ENCODE measurements around the gene MICAL3. TPM values are rescaled to one million over a fixed set of nuclear protein-coding genes. Genes with fewer than 3 reads are reported as not detected.

The MICAL3 gene
- total RNA-seq, 1 donor from 2014 or later: 33.6 TPM

DNA sequence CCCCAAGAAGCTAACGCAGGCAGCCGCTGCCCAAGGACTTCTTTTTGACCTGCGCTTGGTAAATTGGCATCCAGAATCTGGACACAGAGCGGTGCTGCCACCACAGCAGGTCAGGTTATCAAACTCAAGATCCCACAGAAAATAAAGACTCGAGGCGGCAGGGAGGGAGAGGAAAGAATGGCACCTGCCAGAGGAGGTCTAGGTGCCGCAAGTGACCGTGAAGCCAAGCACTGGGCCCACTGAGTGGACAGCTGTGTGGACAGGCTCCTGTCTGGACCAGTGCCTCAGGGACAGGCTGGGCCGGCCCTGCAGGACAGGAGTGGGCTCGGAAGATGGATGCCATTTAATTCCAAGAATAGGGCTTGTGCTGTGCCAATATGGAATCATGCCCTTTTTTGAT, 277.4 kb downstream of the MICAL3 start:
- H3K27ac ChIP-seq: no peak overlapping the region
- H3K9ac ChIP-seq: no peak overlapping the region
- H3K79me2 ChIP-seq (ENCODE audit: low read depth): no peaks in the 10 kb centered on the region
- no peak overlapping the region for H3K4me3 ChIP-seq
- TF ChIP-seq EZH2phosphoT487 (IDR thresholded peaks at IDR 0.05) (no peak), EZH2 (IDR thresholded peaks at IDR 0.05) (no peak)
- TF ChIP-seq, protein P1, sequence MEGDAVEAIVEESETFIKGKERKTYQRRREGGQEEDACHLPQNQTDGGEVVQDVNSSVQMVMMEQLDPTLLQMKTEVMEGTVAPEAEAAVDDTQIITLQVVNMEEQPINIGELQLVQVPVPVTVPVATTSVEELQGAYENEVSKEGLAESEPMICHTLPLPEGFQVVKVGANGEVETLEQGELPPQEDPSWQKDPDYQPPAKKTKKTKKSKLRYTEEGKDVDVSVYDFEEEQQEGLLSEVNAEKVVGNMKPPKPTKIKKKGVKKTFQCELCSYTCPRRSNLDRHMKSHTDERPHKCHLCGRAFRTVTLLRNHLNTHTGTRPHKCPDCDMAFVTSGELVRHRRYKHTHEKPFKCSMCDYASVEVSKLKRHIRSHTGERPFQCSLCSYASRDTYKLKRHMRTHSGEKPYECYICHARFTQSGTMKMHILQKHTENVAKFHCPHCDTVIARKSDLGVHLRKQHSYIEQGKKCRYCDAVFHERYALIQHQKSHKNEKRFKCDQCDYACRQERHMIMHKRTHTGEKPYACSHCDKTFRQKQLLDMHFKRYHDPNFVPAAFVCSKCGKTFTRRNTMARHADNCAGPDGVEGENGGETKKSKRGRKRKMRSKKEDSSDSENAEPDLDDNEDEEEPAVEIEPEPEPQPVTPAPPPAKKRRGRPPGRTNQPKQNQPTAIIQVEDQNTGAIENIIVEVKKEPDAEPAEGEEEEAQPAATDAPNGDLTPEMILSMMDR (IDR thresholded peaks at IDR 0.05): no peak
- H3K36me3 Mint-ChIP-seq: no peaks in the 10 kb centered on the region
- peaks cover 2% of the 10 kb centered on the region for H3K27me3 Mint-ChIP-seq (ENCODE audit: insufficient read depth, low read depth)
- no peak overlapping the region for H2AFZ ChIP-seq (replicated peaks)
- no peaks in the 10 kb centered on the region for H3K36me3 ChIP-seq
- H3K4me1 Mint-ChIP-seq: peaks cover 4% of the 10 kb centered on the region
- H3F3A ChIP-seq (ENCODE audit: low read depth): peaks cover 10% of the 10 kb centered on the region
- H3K27ac Mint-ChIP-seq: no peak overlapping the region
- peaks cover 6% of the 10 kb centered on the region for H4K20me1 ChIP-seq (ENCODE audit: low read depth)
- H3K4me2 ChIP-seq: no peak overlapping the region
- no peaks in the 10 kb centered on the region for H3K9me3 Mint-ChIP-seq
- H3K4me1 ChIP-seq: peaks cover 11% of the 10 kb centered on the region
- no peaks in the 10 kb centered on the region for H3K9me3 ChIP-seq (ENCODE audit: low read depth)
- H3K27me3 ChIP-seq: no peaks in the 10 kb centered on the region
- DNase-seq (ENCODE audit: low spot score): no peak
- H3K4me3 Mint-ChIP-seq: no peak overlapping the region

DNA sequence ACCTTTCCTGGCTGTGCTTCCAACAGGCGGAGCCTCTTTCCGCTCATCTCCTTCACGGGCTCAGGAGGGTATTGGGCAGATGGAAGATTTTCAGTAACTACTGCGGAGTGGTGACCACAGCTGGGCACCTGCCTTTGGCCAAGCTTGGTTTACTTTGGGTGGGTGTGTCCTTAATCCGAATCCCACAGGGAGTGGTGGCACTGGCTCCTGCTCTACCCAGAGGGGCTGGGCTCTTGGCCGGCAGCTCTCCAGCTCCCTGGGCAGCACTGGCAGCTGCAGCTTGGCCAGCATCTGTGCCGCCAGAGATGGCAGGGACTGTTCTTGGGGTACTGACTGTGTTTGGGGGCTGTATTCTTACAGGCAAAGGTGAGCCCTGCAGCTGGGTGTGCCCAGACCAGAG, 279.9 kb downstream of the MICAL3 start:
- Mint-ChIP-seq H3K9me3 (no peaks in the 10 kb centered on the region), H3K36me3 (no peaks in the 10 kb centered on the region)

DNA sequence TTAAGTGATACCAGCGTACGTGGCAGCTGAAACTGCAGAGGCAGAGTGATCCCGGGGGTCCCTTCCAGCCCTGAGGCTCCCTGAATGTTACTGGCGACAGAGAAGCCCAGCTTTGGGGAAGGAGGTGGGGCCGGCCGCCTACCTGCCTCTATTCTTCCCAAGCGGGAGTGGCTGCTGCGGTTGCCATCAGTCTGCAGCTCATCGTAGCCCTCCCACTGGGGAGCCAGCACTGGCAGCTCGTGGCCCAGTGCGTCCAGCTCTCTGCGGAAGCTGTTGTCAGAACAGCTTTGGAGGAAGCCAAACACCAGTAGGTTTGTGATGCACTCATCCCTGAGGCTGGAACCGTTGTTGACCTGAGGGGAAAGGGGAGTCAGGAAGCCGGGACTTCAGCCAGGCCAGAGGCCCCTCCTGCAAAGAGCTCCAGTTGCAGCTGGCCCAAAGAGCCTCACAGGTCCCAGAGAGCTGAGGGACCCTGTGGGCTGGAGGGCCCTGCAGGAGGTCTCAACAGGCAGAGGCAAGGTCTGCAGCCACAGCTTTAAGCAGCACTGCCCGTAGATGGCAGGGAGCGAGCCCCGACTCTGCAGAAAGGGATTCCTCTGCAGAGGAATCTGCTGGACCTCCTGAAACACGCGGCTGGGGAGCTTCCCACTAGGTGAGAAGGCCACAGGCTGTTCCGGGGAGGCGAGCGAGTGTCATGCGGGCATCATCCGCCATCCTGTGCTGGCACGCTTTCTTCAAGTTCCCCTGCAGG, 280.5 kb downstream of the MICAL3 start:
- H3K9ac ChIP-seq: no peak overlapping the region
- no peaks in the 10 kb centered on the region for H3K9me3 ChIP-seq (ENCODE audit: low read depth)
- H3K4me1 Mint-ChIP-seq: peaks cover 2% of the 10 kb centered on the region
- H3K4me2 ChIP-seq: peak overlapping the region; percentile 13
- no peak overlapping the region for H3K27ac Mint-ChIP-seq
- no peak overlapping the region for H2AFZ ChIP-seq (replicated peaks)
- H3K27me3 Mint-ChIP-seq (ENCODE audit: insufficient read depth, low read depth): no peaks in the 10 kb centered on the region
- peaks cover 6% of the 10 kb centered on the region for H4K20me1 ChIP-seq (ENCODE audit: low read depth)
- no peaks in the 10 kb centered on the region for H3K36me3 ChIP-seq
- H3K9me3 Mint-ChIP-seq: no peaks in the 10 kb centered on the region
- DNase-seq (ENCODE audit: low spot score): peak; percentile 33
- no peaks in the 10 kb centered on the region for H3K79me2 ChIP-seq (ENCODE audit: low read depth)
- H3K27ac ChIP-seq: no peak overlapping the region
- no peak overlapping the region for H3K4me3 Mint-ChIP-seq
- H3K4me3 ChIP-seq: no peak overlapping the region
- no peaks in the 10 kb centered on the region for H3K27me3 ChIP-seq
- H3F3A ChIP-seq (ENCODE audit: low read depth): peaks cover 5% of the 10 kb centered on the region
- no peaks in the 10 kb centered on the region for H3K36me3 Mint-ChIP-seq
- H3K4me1 ChIP-seq: peaks cover 11% of the 10 kb centered on the region
- no peak for TF ChIP-seq EZH2 (IDR thresholded peaks at IDR 0.05)
- TF ChIP-seq, protein P1 (IDR thresholded peaks at IDR 0.05): no peak
- no peak for TF ChIP-seq EZH2phosphoT487 (IDR thresholded peaks at IDR 0.05)

More for the DNA sequence above, 279.9 kb downstream of the MICAL3 start:
- no peak overlapping the region for H3K4me3 ChIP-seq
- Mint-ChIP-seq H3K27ac (no peak overlapping the region), H3K27me3 (ENCODE audit: insufficient read depth, low read depth) (no peaks in the 10 kb centered on the region), H3K4me3 (no peak overlapping the region), H3K4me1 (peaks cover 2% of the 10 kb centered on the region)
- no peaks in the 10 kb centered on the region for H3K9me3 ChIP-seq (ENCODE audit: low read depth)
- no peaks in the 10 kb centered on the region for H3K79me2 ChIP-seq (ENCODE audit: low read depth)
- TF ChIP-seq EZH2phosphoT487 (IDR thresholded peaks at IDR 0.05): no peak
- TF ChIP-seq, protein P1 (IDR thresholded peaks at IDR 0.05): no peak
- no peak for TF ChIP-seq EZH2 (IDR thresholded peaks at IDR 0.05)
- DNase-seq (ENCODE audit: low spot score): no peak
- H2AFZ ChIP-seq (replicated peaks): no peak overlapping the region
- no peak overlapping the region for H3K9ac ChIP-seq
- H3K27me3 ChIP-seq: no peaks in the 10 kb centered on the region
- H3F3A ChIP-seq (ENCODE audit: low read depth): peaks cover 8% of the 10 kb centered on the region
- peaks cover 11% of the 10 kb centered on the region for H3K4me1 ChIP-seq
- H3K36me3 ChIP-seq: no peaks in the 10 kb centered on the region
- no peak overlapping the region for H3K27ac ChIP-seq
- peak overlapping the region; percentile 13 for H3K4me2 ChIP-seq
- peaks cover 6% of the 10 kb centered on the region for H4K20me1 ChIP-seq (ENCODE audit: low read depth)

Data from neural progenitor cell (in vitro differentiated cells).